GM23338 (cell line): ENCODE measurements around the gene FAM162B. TPM values are rescaled to one million over a fixed set of nuclear protein-coding genes. Genes with fewer than 3 reads are reported as not detected.

ENCODE experiments used
- ATAC-seq: fragments of 200-7000 bp; cut with Tn5 transposase; 3 replicates; pipeline ENCODE4 v1.9.1; 2020
- DNase-seq: peaks from one replicate; pipeline ENCODE4 v3.0.0-alpha.2; 2015; ENCODE audit warnings: low spot score
- H2AFZ ChIP-seq: fragments of 200-600 bp; sonication (generic); 2 replicates; pipeline ENCODE4 v1.8.0; 2016; ENCODE audit warnings: antibody characterized with exemption, mild to moderate bottlenecking, moderate library complexity
- H3F3A ChIP-seq: fragments of 200-600 bp; sonication (generic); replicated peaks from 2 replicates; pipeline ENCODE4 v1.8.0; 2017; ENCODE audit warnings: antibody characterized with exemption, mixed run types, low read depth
- H3K27ac ChIP-seq: fragments of 200-600 bp; sonication (generic); 2 replicates; pipeline ENCODE4 v1.6.1; 2016; ENCODE audit warnings: low read depth
- H3K27me3 ChIP-seq: fragments of 200-600 bp; sonication (generic); 2 replicates; pipeline ENCODE4 v1.8.0; 2016; ENCODE audit warnings: mild to moderate bottlenecking, mixed run types, moderate library complexity; ENCODE audit not compliant: insufficient read depth
- H3K36me3 ChIP-seq: fragments of 200-600 bp; sonication (generic); 2 replicates; pipeline ENCODE4 v1.8.0; 2016; ENCODE audit warnings: mild to moderate bottlenecking; ENCODE audit not compliant: insufficient read depth
- H3K4me1 ChIP-seq: fragments of 200-600 bp; sonication (generic); 2 replicates; pipeline ENCODE4 v1.8.0; 2016; ENCODE audit warnings: mild to moderate bottlenecking, moderate library complexity; ENCODE audit not compliant: insufficient read depth
- H3K4me2 ChIP-seq: fragments of 200-600 bp; sonication (generic); 2 replicates; pipeline ENCODE4 v1.7.1; 2017; ENCODE audit warnings: mixed run types
- H3K4me3 ChIP-seq: fragments of 200-600 bp; sonication (generic); 2 replicates; pipeline ENCODE4 v1.6.1; 2016; ENCODE audit warnings: mixed run types
- H3K79me2 ChIP-seq: fragments of 200-600 bp; sonication (generic); replicated peaks from 2 replicates; pipeline ENCODE4 v1.8.0; 2017; ENCODE audit warnings: mild to moderate bottlenecking; ENCODE audit not compliant: insufficient read depth
- H3K9me2 ChIP-seq: fragments of 200-600 bp; sonication (generic); 2 replicates; pipeline ENCODE4 v1.8.0; 2017; ENCODE audit not compliant: insufficient read depth
- H4K20me1 ChIP-seq: fragments of 200-600 bp; sonication (generic); replicated peaks from 2 replicates; pipeline ENCODE4 v1.8.0; 2017; ENCODE audit warnings: mild to moderate bottlenecking; ENCODE audit not compliant: insufficient read depth
- H3K27ac Mint-ChIP-seq: 2 replicates; pipeline ENCODE4 v1.8.0; 2020; ENCODE audit warnings: inconsistent platforms, mild to moderate bottlenecking, moderate library complexity, mixed read lengths
- H3K27me3 Mint-ChIP-seq: 3 replicates; pipeline ENCODE4 v1.8.0; 2022; ENCODE audit warnings: low read depth, mild to moderate bottlenecking, moderate library complexity, mixed read lengths, inconsistent platforms; ENCODE audit not compliant: insufficient read depth, poor library complexity
- H3K36me3 Mint-ChIP-seq: 3 replicates; pipeline ENCODE4 v1.8.0; 2021; ENCODE audit warnings: low read depth, mild to moderate bottlenecking, inconsistent platforms, moderate library complexity, mixed read lengths
- H3K4me1 Mint-ChIP-seq: 3 replicates; pipeline ENCODE4 v1.8.0; 2020; ENCODE audit warnings: mild to moderate bottlenecking, inconsistent platforms, mixed read lengths
- H3K4me3 Mint-ChIP-seq: 3 replicates; pipeline ENCODE4 v1.8.0; 2021; ENCODE audit warnings: moderate library complexity, mild to moderate bottlenecking, inconsistent platforms, mixed read lengths
- H3K9me3 Mint-ChIP-seq: 3 replicates; pipeline ENCODE4 v1.8.0; 2020; ENCODE audit warnings: moderate library complexity, mild to moderate bottlenecking, inconsistent platforms, mixed read lengths
- CTCF ChIP-seq, 2 experiments: fragments of 200-600 bp in 1 of 2; sonication (generic) in 1 of 2; conservative IDR thresholded peaks; 2 replicates each; pipeline versions ENCODE4 v1.5.1 to v1.6.1; 2016 to 2017; ENCODE audit warnings: antibody characterized with exemption in 2 of 2, low read depth in 2 of 2, mild to moderate bottlenecking in 2 of 2, moderate library complexity in 1 of 2
- ETS1 ChIP-seq: IDR thresholded peaks from 2 replicates; pipeline ENCODE4 v1.6.1; 2016; ENCODE audit warnings: antibody characterized with exemption
- EZH2 ChIP-seq: fragments of 200-600 bp; sonication (generic); IDR thresholded peaks from one replicate; pipeline ENCODE4 v1.8.0; 2017; ENCODE audit warnings: antibody characterized with exemption, mild to moderate bottlenecking, low read depth; ENCODE audit not compliant: unreplicated experiment
- NANOG ChIP-seq: IDR thresholded peaks from 2 replicates; pipeline ENCODE4 v1.6.1; 2016; ENCODE audit warnings: antibody characterized with exemption, borderline replicate concordance
- REST ChIP-seq: IDR thresholded peaks from one replicate; pipeline ENCODE4 v1.6.1; 2018; ENCODE audit warnings: antibody characterized with exemption; ENCODE audit not compliant: unreplicated experiment
- ZNF331 ChIP-seq: fragments of 250-450 bp; sonication (Bioruptor Pico); IDR thresholded peaks from 2 replicates; pipeline ENCODE4 v1.5.0; 2020; ENCODE audit warnings: low read depth, mild to moderate bottlenecking, moderate library complexity
- polyA plus RNA-seq: library from polyadenylated mRNA; unstranded; fragments of >200 nt; fragmentation: Nextera tagmentation; extraction: Ambion mirVana; gene quantifications from 2 replicates; pipeline ENCODE4 v1.2.1, GENCODE V29; 2016
- total RNA-seq: library from RNA; depleted of rRNA; stranded (reverse); fragments of >200 nt; shearing (Covaris generic); gene quantifications from 2 replicates; pipeline ENCODE4 v1.2.3, GENCODE V29; 2014

The FAM162B gene
- total and polyA plus RNA-seq, 2 experiments from 2014 or later = 5.9 to 9.3 TPM

GRCh38 chr6:116737004-116737403 is 28.5 kb downstream of the FAM162B start (continued):
- TF ChIP-seq ETS1 (no peak), ZNF331 (CRISPR knock-in tag) (no peak), REST (no peak), EZH2 (no peak), CTCF (conservative IDR thresholded peaks at IDR 0.05; ENCODE audit: low read depth in 2 of 2) (no peak)

GRCh38 chr6:116730513-116730912 is 35.0 kb downstream of the FAM162B start:
- H3K27ac Mint-ChIP-seq = no peak overlapping the region
- no peaks in the 10 kb centered on the region for H3K9me3 Mint-ChIP-seq
- Histone ChIP-seq H3K27ac (no peak overlapping the region), H3K4me1 (no peaks in the 10 kb centered on the region), H3K27me3 (no peaks in the 10 kb centered on the region), H3K4me3 (no peak overlapping the region), H3K79me2 (no peaks in the 10 kb centered on the region), H3F3A (no peaks in the 10 kb centered on the region), H3K36me3 (peaks cover 3% of the 10 kb centered on the region; the same call in 1 of the 2 replicates), H3K4me2 (no peak overlapping the region), H2AFZ (no peak overlapping the region), H4K20me1 (no peaks in the 10 kb centered on the region), H3K9me2 (no peaks in the 10 kb centered on the region)
- ATAC-seq = no peak
- no peaks in the 10 kb centered on the region for H3K27me3 Mint-ChIP-seq
- H3K36me3 Mint-ChIP-seq = peaks cover 37% of the 10 kb centered on the region
- no peak overlapping the region for H3K4me3 Mint-ChIP-seq
- DNase-seq = no peak
- TF ChIP-seq NANOG = no peak
- TF ChIP-seq ETS1 = no peak
- no peak for TF ChIP-seq CTCF (conservative IDR thresholded peaks at IDR 0.05; ENCODE audit: low read depth in 2 of 2)
- no peaks in the 10 kb centered on the region for H3K4me1 Mint-ChIP-seq
